ENCODE measurements around the gene TEKTIP1. TPM values are rescaled to one million over a fixed set of nuclear protein-coding genes. Genes with fewer than 3 reads are reported as not detected.
"Not testable (repeated sequence)": the region's sequence is repeated elsewhere in the genome, so short reads cannot be mapped to it uniquely, and the experiment has no call there.

TEKTIP1 gene
- total and polyA plus RNA-seq, 7 donors = 1.4 to 1.5 TPM; not detected in 5

GRCh38 chr19:3528080-3528479, 10.9 kb upstream of the TEKTIP1 start:
- Histone ChIP-seq H3K4me3 (no peak overlapping the region), H3K4me1 (no peaks in the 10 kb centered on the region), H3K9me3 (no peaks in the 10 kb centered on the region), H3K27ac (no peak overlapping the region), H3K36me3 (peaks cover 41 to 79% (median 56%) of the 10 kb centered on the region in 4 donors), H3K27me3 (no peaks in the 10 kb centered on the region)
- TF ChIP-seq POLR2AphosphoS5 (IDR thresholded peaks at IDR 0.05) (no peak), POLR2A (IDR thresholded peaks at IDR 0.05) (no peak), EP300 (IDR thresholded peaks at IDR 0.05) (no peak)
- TF ChIP-seq, protein P1, sequence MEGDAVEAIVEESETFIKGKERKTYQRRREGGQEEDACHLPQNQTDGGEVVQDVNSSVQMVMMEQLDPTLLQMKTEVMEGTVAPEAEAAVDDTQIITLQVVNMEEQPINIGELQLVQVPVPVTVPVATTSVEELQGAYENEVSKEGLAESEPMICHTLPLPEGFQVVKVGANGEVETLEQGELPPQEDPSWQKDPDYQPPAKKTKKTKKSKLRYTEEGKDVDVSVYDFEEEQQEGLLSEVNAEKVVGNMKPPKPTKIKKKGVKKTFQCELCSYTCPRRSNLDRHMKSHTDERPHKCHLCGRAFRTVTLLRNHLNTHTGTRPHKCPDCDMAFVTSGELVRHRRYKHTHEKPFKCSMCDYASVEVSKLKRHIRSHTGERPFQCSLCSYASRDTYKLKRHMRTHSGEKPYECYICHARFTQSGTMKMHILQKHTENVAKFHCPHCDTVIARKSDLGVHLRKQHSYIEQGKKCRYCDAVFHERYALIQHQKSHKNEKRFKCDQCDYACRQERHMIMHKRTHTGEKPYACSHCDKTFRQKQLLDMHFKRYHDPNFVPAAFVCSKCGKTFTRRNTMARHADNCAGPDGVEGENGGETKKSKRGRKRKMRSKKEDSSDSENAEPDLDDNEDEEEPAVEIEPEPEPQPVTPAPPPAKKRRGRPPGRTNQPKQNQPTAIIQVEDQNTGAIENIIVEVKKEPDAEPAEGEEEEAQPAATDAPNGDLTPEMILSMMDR (IDR thresholded peaks at IDR 0.05) = no peak
- intact Hi-C loops (cut with DNase I) = no loop called here
- no peak for DNase-seq
- 97 to 98% methylated on average over 14 of the region's 14 CpGs for WGBS, 2 donors

DNA sequence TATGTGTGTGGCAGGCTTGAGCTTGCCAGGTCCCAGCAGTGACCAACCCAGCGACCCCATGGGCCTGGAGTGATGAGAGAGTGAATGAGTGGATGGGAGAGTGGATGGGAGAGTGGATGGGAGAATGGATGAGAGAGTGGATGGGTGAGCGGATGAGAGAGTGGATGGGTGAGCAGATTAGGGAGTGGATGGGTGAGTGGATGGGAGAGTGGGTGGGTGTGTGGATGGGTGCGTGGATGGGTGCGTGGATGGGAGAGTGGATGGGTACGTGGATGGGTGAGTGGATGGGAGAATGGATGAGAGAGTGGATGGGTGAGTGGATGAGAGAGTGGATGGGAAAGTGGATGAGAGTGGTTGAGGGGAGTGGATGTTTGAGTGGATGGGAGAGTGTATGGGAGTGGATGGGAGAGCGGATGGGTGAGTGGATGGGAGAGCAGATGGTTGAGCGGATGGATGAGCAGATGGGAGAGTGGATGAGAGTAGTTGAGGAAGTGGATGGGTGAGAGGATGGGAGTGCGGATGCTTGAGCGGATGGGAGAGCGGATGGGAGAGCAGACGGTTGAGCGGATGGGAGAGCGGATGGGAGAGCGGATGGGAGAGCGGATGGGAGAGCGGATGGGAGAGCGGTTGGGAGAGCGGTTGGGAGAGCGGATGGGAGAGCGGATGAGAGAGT, 10.3 kb upstream of the TEKTIP1 start:
- no peaks in the 10 kb centered on the region for H3K27me3 ChIP-seq
- H3K4me1 ChIP-seq = no peaks in the 10 kb centered on the region
- H3K9me3 ChIP-seq = no peaks in the 10 kb centered on the region
- no peak overlapping the region for H3K4me3 ChIP-seq
- TF ChIP-seq POLR2A (IDR thresholded peaks at IDR 0.05) (no peak), POLR2AphosphoS5 (IDR thresholded peaks at IDR 0.05) (no peak), EP300 (IDR thresholded peaks at IDR 0.05) (no peak)
- TF ChIP-seq, protein P1 (IDR thresholded peaks at IDR 0.05) = no peak
- 98 to 99% methylated on average over 20 of the region's 20 CpGs for WGBS, 2 donors
- no peak for DNase-seq
- no peak overlapping the region for H3K27ac ChIP-seq
- intact Hi-C loops (cut with DNase I) = no loop called here
- H3K36me3 ChIP-seq = peaks cover 45 to 79% (median 58%) of the 10 kb centered on the region in 4 donors

DNA sequence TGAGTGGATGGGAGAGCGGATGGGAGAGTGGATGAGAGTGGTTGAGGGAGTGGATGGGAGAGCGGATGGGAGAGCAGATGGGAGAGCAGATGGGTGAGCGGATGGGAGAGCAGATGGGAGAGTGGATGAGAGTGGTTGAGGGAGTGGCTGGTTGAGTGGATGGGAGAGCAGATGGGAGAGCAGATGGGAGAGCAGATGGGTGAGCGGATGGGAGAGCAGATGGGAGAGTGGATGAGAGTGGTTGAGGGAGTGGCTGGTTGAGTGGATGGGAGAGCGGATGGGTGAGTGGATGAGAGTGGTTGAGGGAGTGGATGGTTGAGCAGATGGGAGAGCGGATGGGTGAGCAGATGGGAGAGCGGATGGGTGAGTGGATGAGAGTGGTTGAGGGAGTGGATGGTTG, 9.7 kb upstream of the TEKTIP1 start:
- peaks cover 45 to 79% (median 58%) of the 10 kb centered on the region in 4 donors for H3K36me3 ChIP-seq
- 98% methylated on average over 7 of the region's 7 CpGs for WGBS, 2 donors
- H3K4me3 ChIP-seq; H3K27me3 ChIP-seq; DNase-seq; H3K4me1 ChIP-seq; H3K27ac ChIP-seq; H3K9me3 ChIP-seq; intact Hi-C loops (cut with DNase I): not testable (repeated sequence)

DNA sequence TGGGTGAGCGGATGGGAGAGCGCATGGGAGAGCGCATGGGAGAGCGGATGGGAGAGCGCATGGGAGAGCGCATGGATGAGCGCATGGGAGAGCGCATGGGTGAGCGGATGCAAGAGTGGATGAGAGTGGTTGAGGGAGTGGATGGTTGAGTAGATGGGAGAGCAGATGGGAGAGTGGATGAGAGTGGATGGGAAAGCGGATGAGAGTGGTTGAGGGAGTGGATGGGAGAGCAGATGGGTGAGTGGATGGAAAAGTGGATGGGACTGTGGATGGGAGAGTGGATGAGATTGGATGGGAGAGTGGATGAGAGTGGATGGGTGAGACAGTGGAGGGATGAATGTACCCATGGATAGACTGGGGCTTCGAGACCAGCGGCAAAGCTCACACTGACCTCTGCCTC, 8.6 kb upstream of the TEKTIP1 start:
- no peak overlapping the region for H3K4me3 ChIP-seq
- H3K9me3 ChIP-seq = no peaks in the 10 kb centered on the region
- no peaks in the 10 kb centered on the region for H3K4me1 ChIP-seq
- no peak for DNase-seq
- intact Hi-C loops (cut with DNase I) = no loop called here
- no peaks in the 10 kb centered on the region for H3K27me3 ChIP-seq
- H3K27ac ChIP-seq = no peak overlapping the region
- no peak for TF ChIP-seq EP300 (IDR thresholded peaks at IDR 0.05)
- no peak for TF ChIP-seq POLR2AphosphoS5 (IDR thresholded peaks at IDR 0.05)
- TF ChIP-seq, protein P1 (IDR thresholded peaks at IDR 0.05) = no peak
- TF ChIP-seq POLR2A (IDR thresholded peaks at IDR 0.05) = no peak
- 98% methylated on average over 12 of the region's 12 CpGs for WGBS, 2 donors
- H3K36me3 ChIP-seq = peaks cover 38 to 80% (median 64%) of the 10 kb centered on the region in 4 donors

- Histone ChIP-seq H3K4me3 (no peak overlapping the region), H3K27ac (no peak overlapping the region), H3K27me3 (no peaks in the 10 kb centered on the region), H3K9me3 (no peaks in the 10 kb centered on the region), H3K4me1 (no peaks in the 10 kb centered on the region), H3K36me3 (peaks cover 27 to 77% (median 58%) of the 10 kb centered on the region in 4 donors)
- TF ChIP-seq, protein P1 (IDR thresholded peaks at IDR 0.05) = no peak
- no peak for TF ChIP-seq EP300 (IDR thresholded peaks at IDR 0.05)
- no peak for TF ChIP-seq POLR2A (IDR thresholded peaks at IDR 0.05)
- no peak for TF ChIP-seq POLR2AphosphoS5 (IDR thresholded peaks at IDR 0.05)
- intact Hi-C loops (cut with DNase I) = no loop called here
- WGBS, 2 donors = 95 to 96% methylated on average over 29 of the region's 29 CpGs
- DNase-seq = no peak
These were observed 7.3 kb upstream of the TEKTIP1 start for GRCh38 chr19:3531716-3532115.
